GM12801 (cell line): ENCODE data around the gene TTC9.

Source experiments
- TF ChIP-seq, protein P1 (sequence below): IDR thresholded peaks from one replicate; pipeline ENCODE4 v1.5.1; 2011; ENCODE audit warnings: control low read depth; ENCODE audit not compliant: insufficient read length; ENCODE audit errors: extremely low read depth

TTC9 gene

DNA sequence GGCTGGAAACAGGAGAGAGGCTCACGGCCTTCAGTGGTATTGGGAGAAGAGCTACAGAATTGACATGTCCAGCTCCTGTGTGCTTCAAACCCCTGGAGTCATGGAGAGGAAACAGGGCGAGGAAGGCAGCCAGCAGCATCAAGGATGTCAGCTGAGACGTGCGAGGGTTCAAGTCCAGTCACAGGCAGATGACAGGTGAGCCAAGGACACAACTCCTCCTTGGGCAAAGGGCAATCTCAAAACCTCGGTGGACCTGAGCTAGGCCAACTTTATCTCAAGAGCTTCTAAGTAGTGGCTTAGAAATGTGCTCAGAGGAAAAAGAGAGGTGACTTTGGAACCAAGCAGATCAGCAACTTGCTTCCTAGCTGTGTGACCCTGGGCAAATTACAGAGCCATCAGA, 81.6 kb downstream of the TTC9 start:
- TF ChIP-seq, protein P1, sequence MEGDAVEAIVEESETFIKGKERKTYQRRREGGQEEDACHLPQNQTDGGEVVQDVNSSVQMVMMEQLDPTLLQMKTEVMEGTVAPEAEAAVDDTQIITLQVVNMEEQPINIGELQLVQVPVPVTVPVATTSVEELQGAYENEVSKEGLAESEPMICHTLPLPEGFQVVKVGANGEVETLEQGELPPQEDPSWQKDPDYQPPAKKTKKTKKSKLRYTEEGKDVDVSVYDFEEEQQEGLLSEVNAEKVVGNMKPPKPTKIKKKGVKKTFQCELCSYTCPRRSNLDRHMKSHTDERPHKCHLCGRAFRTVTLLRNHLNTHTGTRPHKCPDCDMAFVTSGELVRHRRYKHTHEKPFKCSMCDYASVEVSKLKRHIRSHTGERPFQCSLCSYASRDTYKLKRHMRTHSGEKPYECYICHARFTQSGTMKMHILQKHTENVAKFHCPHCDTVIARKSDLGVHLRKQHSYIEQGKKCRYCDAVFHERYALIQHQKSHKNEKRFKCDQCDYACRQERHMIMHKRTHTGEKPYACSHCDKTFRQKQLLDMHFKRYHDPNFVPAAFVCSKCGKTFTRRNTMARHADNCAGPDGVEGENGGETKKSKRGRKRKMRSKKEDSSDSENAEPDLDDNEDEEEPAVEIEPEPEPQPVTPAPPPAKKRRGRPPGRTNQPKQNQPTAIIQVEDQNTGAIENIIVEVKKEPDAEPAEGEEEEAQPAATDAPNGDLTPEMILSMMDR: no peak

DNA sequence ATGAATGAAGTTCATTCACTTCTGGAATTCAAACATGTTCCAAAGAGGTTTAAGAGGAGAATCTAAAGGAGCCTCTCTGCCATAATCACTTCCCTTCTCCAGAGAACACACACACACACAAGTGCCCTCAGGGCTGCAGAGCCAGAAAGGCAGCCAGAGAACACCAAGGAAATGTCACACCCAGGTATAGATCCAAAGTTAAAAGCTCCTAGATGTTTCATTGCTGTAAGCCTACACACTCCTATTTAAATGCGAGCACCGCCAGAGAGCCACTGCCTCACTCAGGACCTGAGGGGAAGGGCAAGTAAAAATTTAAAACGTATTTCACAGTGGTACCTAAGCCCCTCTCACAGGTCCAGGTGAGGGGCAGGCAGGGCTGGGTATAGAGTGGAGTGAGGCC, 82.4 kb downstream of the TTC9 start:
- TF ChIP-seq, protein P1: no peak

DNA sequence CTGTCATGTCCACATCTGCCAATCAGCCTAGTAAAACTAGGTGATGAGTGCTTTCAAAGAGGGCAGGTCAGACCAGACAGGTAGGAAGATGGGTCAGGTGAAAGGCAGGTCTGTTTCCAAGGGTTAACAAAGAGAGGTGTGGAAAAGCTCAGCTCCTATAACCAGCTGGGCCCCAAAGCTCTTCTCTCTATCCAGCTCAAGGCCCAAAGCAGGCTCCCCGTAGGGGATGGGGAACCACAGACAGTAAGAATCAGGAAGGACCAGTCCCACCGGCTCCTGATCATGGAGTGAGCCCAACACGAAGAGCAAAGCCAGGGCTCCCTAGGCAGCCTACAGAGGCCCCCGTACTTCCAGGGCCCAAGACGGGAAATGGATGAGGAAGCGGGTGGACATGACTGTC, 83.2 kb downstream of the TTC9 start:
- TF ChIP-seq, protein P1: no peak
